Endothelial cell of umbilical vein (primary cell): ENCODE results near the gene KAT7. TPM values are rescaled to one million over a fixed set of nuclear protein-coding genes. Genes with fewer than 3 reads are reported as not detected.

ENCODE experiments used
- BruUV-seq: library from RNA; stranded (reverse); fragments of 400-500 nt; replicated peaks from 2 replicates; lab custom pipeline; 2021; lab: Mats Ljungman, UMichigan
- CTCF ChIA-PET: fragments of 300-600, 350-600 bp; sonication (Branson Sonifier 250); formaldehyde crosslinking; loops from one replicate; lab custom pipeline; 2021; ENCODE audit warnings: antibody characterized with exemption, inconsistent platforms; lab: Charles Lee
- POLR2A ChIA-PET: fragments of 300-600, 350-600 bp; sonication (Branson Sonifier 250); formaldehyde crosslinking; loops from one replicate; lab custom pipeline; 2021; ENCODE audit warnings: antibody characterized with exemption, inconsistent platforms; lab: Charles Lee
- DNase-seq: peaks from one replicate; pipeline ENCODE4 v3.0.0-alpha.2; 2011; ENCODE audit warnings: low read depth, low spot score
- FAIRE-seq: peaks from 2 replicates; lab custom pipeline; 2011; peaks lifted over from hg19 to GRCh38; lab: Jason Lieb, UNC
- H2AFZ ChIP-seq: 2 replicates; pipeline ENCODE4 v1.6.0; 2012; ENCODE audit warnings: low read depth, low read length, control low read depth, inconsistent platforms
- H3K27ac ChIP-seq: 2 replicates; pipeline ENCODE4 v1.5.1; 2011; ENCODE audit warnings: low read depth, mild to moderate bottlenecking, control low read depth, low read length, moderate library complexity; ENCODE audit not compliant: insufficient read depth
- H3K27me3 ChIP-seq, 2 experiments: 2 replicates each; pipeline versions ENCODE4 v1.6.0 to v1.6.1; 2011; ENCODE audit warnings: low read length in 2 of 2, mixed read lengths in 1 of 2; ENCODE audit not compliant: control insufficient read depth in 2 of 2, insufficient read depth in 2 of 2
- H3K36me3 ChIP-seq, 2 experiments: 2 replicates in 1 of 2; 3 replicates in 1 of 2; pipeline ENCODE4 v1.5.1; 2011; ENCODE audit warnings: low read length in 2 of 2, mild to moderate bottlenecking in 1 of 2, moderate library complexity in 1 of 2; ENCODE audit not compliant: control insufficient read depth in 2 of 2, insufficient read depth in 2 of 2; ENCODE audit errors: extremely low read depth in 1 of 2
- H3K4me1 ChIP-seq: 3 replicates; pipeline ENCODE4 v1.5.1; 2011; ENCODE audit warnings: mild to moderate bottlenecking, low read length; ENCODE audit not compliant: control insufficient read depth, insufficient read depth; ENCODE audit errors: extremely low read depth
- H3K4me2 ChIP-seq: 2 replicates; pipeline ENCODE4 v1.6.1; 2011; ENCODE audit warnings: low read length, control low read depth, mixed read lengths; ENCODE audit not compliant: insufficient read depth
- H3K4me3 ChIP-seq, 3 experiments: fragments of 200-600 bp in 1 of 3; sonication (generic), shearing (Covaris generic) in 1 of 3; replicated peaks in 1 of 3; 2 replicates each; pipeline ENCODE4 v1.5.1; 2011 to 2016; ENCODE audit warnings: control low read depth in 3 of 3, low read length in 3 of 3, mild to moderate bottlenecking in 2 of 3, inconsistent platforms in 1 of 3, low read depth in 1 of 3, moderate library complexity in 1 of 3; ENCODE audit not compliant: insufficient read depth in 1 of 3
- H3K79me2 ChIP-seq: 2 replicates; pipeline ENCODE4 v1.6.0; 2012; ENCODE audit warnings: low read length, inconsistent platforms; ENCODE audit not compliant: control insufficient read depth, insufficient read depth
- H3K9ac ChIP-seq: replicated peaks from 2 replicates; pipeline ENCODE3; 2011; ENCODE audit warnings: low read length, control low read depth; ENCODE audit not compliant: insufficient read depth; ENCODE audit errors: extremely low read depth
- H3K9me1 ChIP-seq: replicated peaks from 3 replicates; pipeline ENCODE4 v1.6.0; 2011; ENCODE audit warnings: mild to moderate bottlenecking, low read length; ENCODE audit not compliant: control insufficient read depth, insufficient read depth; ENCODE audit errors: extremely low read depth
- H3K9me3 ChIP-seq: replicated peaks from 2 replicates; pipeline ENCODE4 v1.5.1; 2012; ENCODE audit warnings: low read length, inconsistent platforms; ENCODE audit not compliant: control insufficient read depth, insufficient read depth
- H4K20me1 ChIP-seq: replicated peaks from 2 replicates; pipeline ENCODE3; 2011; ENCODE audit warnings: mild to moderate bottlenecking, low read length; ENCODE audit not compliant: control insufficient read depth, insufficient read depth; ENCODE audit errors: extremely low read depth
- EZH2 ChIP-seq: IDR thresholded peaks from 2 replicates; pipeline ENCODE4 v1.6.1; 2012; ENCODE audit warnings: borderline replicate concordance, low read depth, mild to moderate bottlenecking, moderate library complexity, low read length, inconsistent platforms; ENCODE audit not compliant: severe bottlenecking
- FOS ChIP-seq: IDR thresholded peaks from 2 replicates; pipeline ENCODE4 v1.6.1; 2011; ENCODE audit warnings: mild to moderate bottlenecking, low read length, moderate library complexity, borderline replicate concordance; ENCODE audit not compliant: insufficient read depth
- GATA2 ChIP-seq: IDR thresholded peaks from 2 replicates; pipeline ENCODE4 v1.7.0; 2011; ENCODE audit warnings: low read depth, mild to moderate bottlenecking, moderate library complexity, mixed read lengths, low read length; ENCODE audit not compliant: insufficient read length, insufficient read depth
- JUN ChIP-seq: IDR thresholded peaks from 2 replicates; pipeline ENCODE4 v1.6.1; 2011; ENCODE audit warnings: borderline replicate concordance, low read depth; ENCODE audit not compliant: insufficient read length, insufficient read depth
- MYC ChIP-seq: IDR thresholded peaks from one replicate; pipeline ENCODE4 v1.6.1; 2011; ENCODE audit warnings: mild to moderate bottlenecking, low read depth, low read length
- POLR2A ChIP-seq: IDR thresholded peaks from 2 replicates; pipeline ENCODE4 v1.6.1; 2012; ENCODE audit warnings: low read depth, mild to moderate bottlenecking, control low read depth, low read length
- POLR2AphosphoS5 ChIP-seq: IDR thresholded peaks from 2 replicates; pipeline ENCODE4 v1.6.1; 2012; ENCODE audit warnings: low read depth, mild to moderate bottlenecking, control low read depth, low read length, moderate library complexity; ENCODE audit not compliant: insufficient read depth
- dilution Hi-C: fragments of 300-500 bp; cut with MboI; formaldehyde crosslinking; loops from one replicate; pipeline ENCODE4 v1.15.0; 2019; ENCODE audit warnings: low sequenced_read_pairs; ENCODE audit not compliant: extremely low pct_ligation_motif_present
- intact Hi-C: fragments of 100-400 bp; cut with micrococcal nuclease; formaldehyde crosslinking; loops from one replicate; pipeline ENCODE4 v1.10.0; 2022
- polyA plus RNA-seq, 4 experiments: library from polyadenylated mRNA; depleted of rRNA in 3 of 4; stranded (reverse) in 3 of 4; unstranded in 1 of 4; fragments of >200 nt; gene quantifications; 2 replicates each; pipeline versions ENCODE4 v1.2.1 to v1.2.3, GENCODE V29; 2011 to 2012; ENCODE audit warnings: missing spikeins in 1 of 4
- total RNA-seq: library from RNA; stranded (reverse); gene quantifications from 2 replicates; pipeline ENCODE4 v1.2.3, GENCODE V29; 2021
- TF ChIP-seq, protein P1 (sequence below): IDR thresholded peaks from 2 replicates; pipeline ENCODE4 v1.6.1; 2011; ENCODE audit not compliant: insufficient read depth, insufficient read length
- TF ChIP-seq, protein P2 (sequence below), 2 donors: IDR thresholded peaks; 1 replicate in 1 of 2; 2 replicates in 1 of 2; pipeline ENCODE4 v1.5.1; 2011; ENCODE audit warnings: low read length in 2 of 2, mild to moderate bottlenecking in 2 of 2, moderate library complexity in 2 of 2, control low read depth in 1 of 2, inconsistent platforms in 1 of 2, low read depth in 1 of 2; ENCODE audit not compliant: insufficient read depth in 1 of 2; ENCODE audit errors: extremely low read depth in 1 of 2

The KAT7 gene
- total and polyA plus RNA-seq, 2 donors (not counting 3 experiments of a cell fraction or from before 2014, with no cell fraction given), result 44.5 to 66.2 TPM

DNA sequence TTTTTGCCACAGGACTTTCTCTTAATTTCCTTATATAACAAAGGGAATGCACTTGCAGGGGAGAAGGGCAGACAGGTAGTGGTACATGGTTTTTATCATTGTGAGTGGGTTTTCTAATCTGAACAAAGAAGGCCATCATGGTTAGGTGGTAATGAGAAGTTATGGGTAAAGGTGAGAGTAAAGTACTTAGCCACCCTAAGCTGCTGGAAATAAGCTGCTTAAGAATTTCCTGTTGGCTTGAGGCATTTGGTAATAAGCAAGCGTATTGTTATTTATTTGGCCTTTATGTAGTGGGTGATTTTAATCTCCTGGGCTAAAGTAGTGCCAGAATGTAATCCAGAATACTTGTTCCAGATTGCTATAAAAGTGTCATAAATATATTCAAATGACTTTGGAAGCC is 32.3 kb downstream of the KAT7 start:
- Histone ChIP-seq H4K20me1 (no peaks in the 10 kb centered on the region), H3K4me2 (no peak overlapping the region), H3K27me3 (no peaks in the 10 kb centered on the region), H3K9ac (no peak overlapping the region), H3K4me1 (peaks cover 34% of the 10 kb centered on the region), H3K9me1 (no peaks in the 10 kb centered on the region), H3K79me2 (peaks cover 4% of the 10 kb centered on the region), H3K9me3 (no peaks in the 10 kb centered on the region), H3K36me3 (peaks cover 19 to 42% of the 10 kb centered on the region in 2 experiments), H2AFZ (no peak overlapping the region), H3K27ac (peak overlapping the region; percentile 21), H3K4me3 (no peak overlapping the region)
- peak; percentile 45 for DNase-seq
- TF ChIP-seq POLR2AphosphoS5 (no peak), MYC (no peak), GATA2 (no peak), EZH2 (no peak), POLR2A (no peak), FOS (no peak), JUN (no peak)
- TF ChIP-seq, protein P1, sequence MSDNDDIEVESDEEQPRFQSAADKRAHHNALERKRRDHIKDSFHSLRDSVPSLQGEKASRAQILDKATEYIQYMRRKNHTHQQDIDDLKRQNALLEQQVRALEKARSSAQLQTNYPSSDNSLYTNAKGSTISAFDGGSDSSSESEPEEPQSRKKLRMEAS, result no peak
- TF ChIP-seq, protein P2, sequence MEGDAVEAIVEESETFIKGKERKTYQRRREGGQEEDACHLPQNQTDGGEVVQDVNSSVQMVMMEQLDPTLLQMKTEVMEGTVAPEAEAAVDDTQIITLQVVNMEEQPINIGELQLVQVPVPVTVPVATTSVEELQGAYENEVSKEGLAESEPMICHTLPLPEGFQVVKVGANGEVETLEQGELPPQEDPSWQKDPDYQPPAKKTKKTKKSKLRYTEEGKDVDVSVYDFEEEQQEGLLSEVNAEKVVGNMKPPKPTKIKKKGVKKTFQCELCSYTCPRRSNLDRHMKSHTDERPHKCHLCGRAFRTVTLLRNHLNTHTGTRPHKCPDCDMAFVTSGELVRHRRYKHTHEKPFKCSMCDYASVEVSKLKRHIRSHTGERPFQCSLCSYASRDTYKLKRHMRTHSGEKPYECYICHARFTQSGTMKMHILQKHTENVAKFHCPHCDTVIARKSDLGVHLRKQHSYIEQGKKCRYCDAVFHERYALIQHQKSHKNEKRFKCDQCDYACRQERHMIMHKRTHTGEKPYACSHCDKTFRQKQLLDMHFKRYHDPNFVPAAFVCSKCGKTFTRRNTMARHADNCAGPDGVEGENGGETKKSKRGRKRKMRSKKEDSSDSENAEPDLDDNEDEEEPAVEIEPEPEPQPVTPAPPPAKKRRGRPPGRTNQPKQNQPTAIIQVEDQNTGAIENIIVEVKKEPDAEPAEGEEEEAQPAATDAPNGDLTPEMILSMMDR (IDR thresholded peaks at IDR 0.05; ENCODE audit: extremely low read depth in 1 of 2, insufficient read depth in 1 of 2, low read depth in 1 of 2, low read length in 2 of 2), result no peak
- ChIA-PET POLR2A (interaction anchor here (0.6 kb wide), 1 partner anchor 262 kb away, joined by 4 read pairs; no protein-coding TSS in a partner anchor), CTCF (interaction anchor here (0.9 kb wide), 2 partner anchors 12 to 39 kb away, joined by 3 to 4 read pairs; no protein-coding TSS in a partner anchor)
- BruUV-seq, result no TSS peak
- dilution Hi-C loops (no loop called here), intact Hi-C loops (no loop called here)
- FAIRE-seq, result peak; percentile 55
